Neutrophil (primary cell): Measurements from ENCODE around the gene LAMB3.

Source experiments
- H3K27ac ChIP-seq: fragments of 200-600 bp; sonication (generic); 2 replicates; pipeline ENCODE4 v1.5.1; 2016; ENCODE audit warnings: mild to moderate bottlenecking, moderate library complexity
- H3K27me3 ChIP-seq: fragments of 200-600 bp; sonication (generic); 2 replicates; pipeline ENCODE4 v1.6.0; 2016; ENCODE audit warnings: mild to moderate bottlenecking
- H3K36me3 ChIP-seq: fragments of 200-600 bp; sonication (generic); 2 replicates; pipeline ENCODE4 v1.5.1; 2017
- H3K4me1 ChIP-seq, 2 experiments: fragments of 200-600 bp in 1 of 2; sonication (generic) in 1 of 2; 1 replicate in 1 of 2; 2 replicates in 1 of 2; pipeline versions ENCODE4 v1.5.1 to v1.6.1; 2013 to 2016; ENCODE audit warnings: low read depth in 1 of 2, low read length in 1 of 2, mild to moderate bottlenecking in 1 of 2, moderate library complexity in 1 of 2; ENCODE audit not compliant: control insufficient read depth in 1 of 2, insufficient read depth in 1 of 2
- H3K4me3 ChIP-seq, 2 experiments: fragments of 200-600 bp in 1 of 2; sonication (generic) in 1 of 2; 1 replicate in 1 of 2; 2 replicates in 1 of 2; pipeline ENCODE4 v1.5.1; 2013 to 2016; ENCODE audit warnings: low read depth in 1 of 2, low read length in 1 of 2, mild to moderate bottlenecking in 1 of 2, moderate library complexity in 1 of 2
- H3K9me3 ChIP-seq: fragments of 200-600 bp; sonication (generic); 2 replicates; pipeline ENCODE4 v1.5.1; 2016
- TF ChIP-seq, protein P1 (sequence below): fragments of 200-600 bp; sonication (generic); IDR thresholded peaks from 2 replicates; pipeline ENCODE4 v1.5.1; 2016; ENCODE audit warnings: antibody characterized with exemption

Gene LAMB3

DNA sequence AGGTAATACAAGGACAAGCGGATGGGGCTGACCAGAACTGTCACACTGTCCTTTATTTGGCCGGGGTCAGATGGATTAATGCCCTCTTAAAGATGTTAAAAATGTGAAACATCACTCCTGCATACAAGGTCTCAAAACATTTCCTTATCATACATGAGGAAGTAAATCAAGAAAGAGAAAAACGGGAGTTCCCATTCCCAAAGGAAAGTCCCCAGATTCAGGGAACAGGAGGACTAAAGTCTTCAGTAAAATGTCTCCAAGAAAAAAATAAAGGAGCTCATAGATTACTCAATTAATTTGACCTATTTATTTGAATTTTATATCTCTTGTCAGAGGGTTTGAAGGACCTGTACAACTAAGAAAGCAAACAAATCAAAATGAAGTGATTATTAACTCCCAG is 39.0 kb upstream of the LAMB3 start:
- Histone ChIP-seq H3K4me3 (no peak overlapping the region), H3K4me1 (peaks cover 7% of the 10 kb centered on the region in 2 experiments), H3K36me3 (no peaks in the 10 kb centered on the region), H3K27me3 (peaks cover 63% of the 10 kb centered on the region), H3K9me3 (no peaks in the 10 kb centered on the region), H3K27ac (no peak overlapping the region)
- TF ChIP-seq, protein P1, sequence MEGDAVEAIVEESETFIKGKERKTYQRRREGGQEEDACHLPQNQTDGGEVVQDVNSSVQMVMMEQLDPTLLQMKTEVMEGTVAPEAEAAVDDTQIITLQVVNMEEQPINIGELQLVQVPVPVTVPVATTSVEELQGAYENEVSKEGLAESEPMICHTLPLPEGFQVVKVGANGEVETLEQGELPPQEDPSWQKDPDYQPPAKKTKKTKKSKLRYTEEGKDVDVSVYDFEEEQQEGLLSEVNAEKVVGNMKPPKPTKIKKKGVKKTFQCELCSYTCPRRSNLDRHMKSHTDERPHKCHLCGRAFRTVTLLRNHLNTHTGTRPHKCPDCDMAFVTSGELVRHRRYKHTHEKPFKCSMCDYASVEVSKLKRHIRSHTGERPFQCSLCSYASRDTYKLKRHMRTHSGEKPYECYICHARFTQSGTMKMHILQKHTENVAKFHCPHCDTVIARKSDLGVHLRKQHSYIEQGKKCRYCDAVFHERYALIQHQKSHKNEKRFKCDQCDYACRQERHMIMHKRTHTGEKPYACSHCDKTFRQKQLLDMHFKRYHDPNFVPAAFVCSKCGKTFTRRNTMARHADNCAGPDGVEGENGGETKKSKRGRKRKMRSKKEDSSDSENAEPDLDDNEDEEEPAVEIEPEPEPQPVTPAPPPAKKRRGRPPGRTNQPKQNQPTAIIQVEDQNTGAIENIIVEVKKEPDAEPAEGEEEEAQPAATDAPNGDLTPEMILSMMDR, result no peak

DNA sequence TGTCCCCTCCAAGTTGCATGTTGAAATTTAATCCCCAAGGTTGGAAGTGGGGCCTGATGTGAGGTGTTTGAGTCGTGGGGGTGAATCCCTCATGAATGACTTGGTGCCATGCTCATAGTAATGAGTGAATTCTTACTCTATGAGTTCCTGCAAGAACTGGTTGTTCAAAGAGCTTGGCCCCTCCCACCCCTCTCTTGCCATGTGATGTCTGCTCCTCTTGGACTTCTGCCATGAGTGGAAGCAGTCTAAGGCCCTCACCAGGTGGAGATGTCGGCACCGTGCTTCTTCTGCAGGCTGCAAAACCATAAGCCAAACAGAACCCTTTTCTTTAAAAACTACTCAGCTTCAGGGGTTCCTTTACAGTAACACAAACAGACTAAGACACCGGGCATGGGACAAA is 37.3 kb upstream of the LAMB3 start:
- TF ChIP-seq, protein P1, result no peak
- H3K36me3 ChIP-seq, result no peaks in the 10 kb centered on the region
- no peaks in the 10 kb centered on the region for H3K9me3 ChIP-seq
- H3K27me3 ChIP-seq, result peaks cover 50% of the 10 kb centered on the region
- no peak overlapping the region for H3K4me3 ChIP-seq
- no peak overlapping the region for H3K27ac ChIP-seq
- H3K4me1 ChIP-seq, result peaks cover 18 to 20% of the 10 kb centered on the region in 2 experiments

DNA sequence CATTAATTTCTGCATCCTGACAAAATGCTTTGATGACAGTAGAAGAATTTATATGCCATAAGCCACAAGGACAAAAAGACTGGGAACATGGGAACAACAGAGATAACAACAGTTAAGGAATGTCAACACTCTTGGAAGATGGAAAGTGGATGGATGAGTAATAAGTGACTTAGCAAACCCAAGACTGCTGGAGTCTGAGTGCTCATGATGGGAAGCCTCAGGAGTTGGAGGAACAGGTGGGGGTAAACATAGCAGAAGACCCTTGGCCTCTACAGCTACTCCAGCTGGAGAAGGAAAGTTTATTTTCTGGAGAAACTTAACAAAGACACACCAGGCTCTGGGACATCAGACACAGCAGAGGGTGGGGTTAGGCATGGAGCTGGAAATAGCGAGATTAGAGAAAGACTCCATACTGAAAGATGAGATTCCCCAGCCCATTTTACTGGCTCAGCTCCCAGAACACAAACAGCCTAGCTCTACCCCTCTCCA is 36.6 kb upstream of the LAMB3 start:
- peaks cover 18 to 20% of the 10 kb centered on the region in 2 experiments for H3K4me1 ChIP-seq
- H3K4me3 ChIP-seq, result no peak overlapping the region
- no peaks in the 10 kb centered on the region for H3K9me3 ChIP-seq
- peaks cover 49% of the 10 kb centered on the region for H3K27me3 ChIP-seq
- H3K36me3 ChIP-seq, result no peaks in the 10 kb centered on the region
- H3K27ac ChIP-seq, result no peak overlapping the region
- TF ChIP-seq, protein P1, result no peak

GRCh38 chr1:209686322-209686721 is 34.1 kb upstream of the LAMB3 start:
- TF ChIP-seq, protein P1, result no peak
- Histone ChIP-seq H3K9me3 (no peaks in the 10 kb centered on the region), H3K36me3 (no peaks in the 10 kb centered on the region), H3K4me3 (no peak overlapping the region), H3K27ac (no peak overlapping the region), H3K4me1 (peaks cover 11 to 13% of the 10 kb centered on the region in 2 experiments), H3K27me3 (peaks cover 68% of the 10 kb centered on the region)

- Histone ChIP-seq H3K27me3 (peaks cover 73% of the 10 kb centered on the region), H3K9me3 (no peaks in the 10 kb centered on the region), H3K4me3 (no peak overlapping the region), H3K27ac (no peak overlapping the region), H3K4me1 (peaks cover 11 to 13% of the 10 kb centered on the region in 2 experiments), H3K36me3 (no peaks in the 10 kb centered on the region)
- TF ChIP-seq, protein P1, result no peak
Observed at GRCh38 chr1:209685821-209686220, 33.6 kb upstream of the LAMB3 start.
